HG02938 (cell line): ENCODE results near the gene SH3RF2.
"Not testable (repeated sequence)": the region's sequence is repeated elsewhere in the genome, so short reads cannot be mapped to it uniquely, and the experiment has no call there.

Experiments used
- ATAC-seq: cut with Tn5 transposase; IDR thresholded peaks from one replicate; pipeline ENCODE4 v1.9.1; 2021; ENCODE audit warnings: mild to moderate bottlenecking, moderate library complexity; ENCODE audit not compliant: unreplicated experiment

Gene SH3RF2

DNA sequence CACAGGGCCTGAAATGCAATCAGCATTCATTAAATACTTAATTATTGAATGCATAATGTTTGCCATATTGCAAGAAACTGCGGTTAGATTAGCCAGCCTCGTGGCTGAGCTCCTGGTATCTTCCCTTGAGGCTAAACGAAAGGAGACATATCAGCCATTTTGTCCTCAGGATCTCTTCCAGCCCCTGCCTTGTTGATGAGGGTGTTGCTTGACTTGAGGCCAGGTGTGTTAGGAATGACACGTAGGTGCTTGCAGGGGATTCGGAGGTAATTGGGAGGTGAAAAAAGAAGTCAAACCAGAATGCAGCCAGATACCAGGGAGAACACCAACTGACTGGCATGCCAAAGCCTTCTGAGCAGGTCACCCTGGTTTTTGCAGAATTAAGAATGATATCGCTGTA lies 12.5 kb downstream of the SH3RF2 start:
- no peak for ATAC-seq

DNA sequence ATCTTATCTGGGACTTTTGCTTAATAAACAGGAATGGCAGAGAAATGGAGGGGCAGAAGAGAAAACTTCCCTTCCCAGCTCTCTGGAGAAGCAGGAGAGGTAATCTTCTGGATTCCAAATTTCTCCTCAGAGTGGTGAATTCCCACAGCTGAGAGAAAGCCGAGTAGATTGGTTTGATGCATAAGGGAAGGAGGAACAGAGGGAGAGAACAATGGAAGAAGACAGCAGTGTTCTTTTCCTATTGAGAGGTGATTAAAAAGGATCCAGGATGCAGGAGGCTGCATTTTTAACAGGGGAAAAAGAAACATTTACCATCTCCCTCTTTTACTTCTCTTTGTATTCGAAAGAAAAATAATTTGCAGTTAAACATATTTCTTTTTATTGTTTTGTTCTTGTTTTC lies 13.1 kb downstream of the SH3RF2 start:
- ATAC-seq: no peak

DNA sequence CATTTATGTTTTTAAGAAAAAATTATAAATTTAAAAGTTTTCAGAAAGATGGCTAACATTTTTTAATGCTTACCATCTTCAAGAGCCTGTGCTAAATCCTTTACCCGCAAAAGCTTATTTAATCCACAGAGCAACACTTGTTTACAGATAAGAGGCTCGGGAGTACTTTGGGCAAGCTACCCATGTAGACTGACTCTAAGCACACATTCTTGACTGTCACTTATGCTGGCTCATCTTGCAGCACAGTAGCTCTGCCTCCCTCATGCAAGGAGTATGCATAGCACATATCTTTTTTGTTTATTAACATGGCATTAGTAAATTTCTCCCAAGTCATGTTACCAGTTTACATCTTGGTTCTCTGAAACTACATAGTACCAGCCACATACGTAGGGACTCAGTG lies 14.7 kb downstream of the SH3RF2 start:
- ATAC-seq: no peak

DNA sequence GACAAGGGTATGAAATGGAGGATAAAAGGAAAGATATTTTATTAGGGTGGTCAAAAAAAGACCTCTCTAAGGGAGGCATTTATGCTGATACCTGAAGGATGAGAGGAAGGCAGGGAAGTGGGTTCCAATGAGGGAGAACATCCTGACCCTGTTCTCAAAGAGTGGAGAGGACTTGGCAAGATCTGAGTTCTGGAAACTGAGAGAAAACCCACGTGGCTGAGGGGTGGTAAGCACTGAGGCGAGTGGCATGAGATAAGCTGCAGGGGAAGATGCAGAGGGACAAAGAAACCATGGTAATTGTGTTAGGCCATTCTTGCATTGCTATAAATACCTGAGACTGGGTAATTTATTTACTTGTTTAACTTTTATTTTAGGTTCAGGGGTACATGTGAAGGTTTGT lies 16.8 kb downstream of the SH3RF2 start:
- ATAC-seq: no peak

DNA sequence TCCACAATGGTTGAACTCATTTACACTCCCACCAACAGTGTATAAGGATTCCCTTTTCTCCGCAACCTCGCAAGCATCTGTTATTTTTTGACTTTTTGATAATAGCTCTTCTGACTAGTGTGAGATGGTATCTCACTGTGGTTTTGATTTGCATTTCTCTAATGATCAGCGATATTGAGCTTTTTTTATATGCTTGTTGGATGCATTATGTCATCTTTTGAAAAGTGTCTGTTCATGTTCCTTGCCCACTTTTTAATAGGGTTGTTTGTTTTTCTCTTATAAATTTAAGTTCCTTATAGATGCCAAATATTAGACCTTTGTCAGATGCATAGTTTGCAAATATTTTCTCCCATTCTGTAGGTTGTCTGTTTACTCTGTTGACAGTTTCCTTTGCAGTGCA lies 17.8 kb downstream of the SH3RF2 start:
- ATAC-seq: not testable (repeated sequence)

DNA sequence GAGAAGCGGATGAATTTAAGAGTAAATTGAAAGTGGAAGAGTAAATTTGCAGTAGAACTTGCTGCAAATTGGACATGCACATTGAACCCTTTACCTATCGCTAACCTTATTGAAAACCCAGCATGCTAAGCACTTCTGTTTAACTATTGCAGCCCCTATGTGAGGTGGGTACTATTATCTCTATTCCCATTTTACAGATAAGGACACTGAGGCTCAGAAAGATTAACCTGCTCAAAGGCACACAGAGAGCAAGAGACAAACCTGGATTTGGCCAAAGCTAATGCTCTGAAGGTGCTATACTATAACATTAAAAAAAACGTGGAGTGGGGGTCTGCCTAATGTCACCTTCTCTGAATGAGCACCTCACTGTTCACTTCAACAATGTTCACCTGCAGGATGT lies 21.0 kb downstream of the SH3RF2 start:
- no peak for ATAC-seq

DNA sequence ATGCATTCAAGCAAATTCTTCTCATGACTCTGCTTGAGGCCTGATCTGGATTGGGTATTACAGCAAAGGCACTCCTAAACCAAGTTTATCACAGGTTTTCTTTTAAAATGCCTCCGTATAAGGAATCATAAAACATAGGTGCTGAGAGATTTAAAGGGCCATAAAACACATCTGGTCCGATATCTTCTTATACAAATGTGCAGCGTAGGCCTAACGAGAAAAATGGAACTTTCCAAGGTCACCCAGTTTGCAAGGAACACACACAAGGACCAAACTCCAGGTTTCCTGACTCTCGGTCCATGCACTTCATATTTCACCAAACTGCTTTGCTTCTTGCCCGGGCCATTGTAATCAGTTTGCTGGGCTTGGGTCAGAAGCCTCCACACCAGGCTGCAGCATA lies 22.1 kb downstream of the SH3RF2 start:
- no peak for ATAC-seq

DNA sequence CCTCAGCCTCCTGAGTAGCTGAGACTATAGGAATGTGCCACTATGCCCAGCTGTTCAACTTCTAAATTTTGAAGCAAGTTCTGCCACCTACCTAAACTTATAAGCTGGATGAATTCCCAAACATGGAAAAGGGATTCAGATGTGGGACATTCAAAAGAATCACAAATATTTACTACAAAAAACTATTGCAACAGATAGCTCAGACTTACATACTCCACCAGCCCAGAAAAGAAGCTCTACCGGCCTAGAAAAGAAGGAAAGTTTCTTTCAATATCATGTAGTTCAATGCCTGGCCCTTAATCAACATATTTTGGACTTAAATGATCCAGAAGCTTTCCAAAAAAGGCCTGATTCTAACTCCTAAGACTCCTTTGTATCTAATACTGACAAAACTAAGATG lies 23.8 kb downstream of the SH3RF2 start:
- no peak for ATAC-seq

DNA sequence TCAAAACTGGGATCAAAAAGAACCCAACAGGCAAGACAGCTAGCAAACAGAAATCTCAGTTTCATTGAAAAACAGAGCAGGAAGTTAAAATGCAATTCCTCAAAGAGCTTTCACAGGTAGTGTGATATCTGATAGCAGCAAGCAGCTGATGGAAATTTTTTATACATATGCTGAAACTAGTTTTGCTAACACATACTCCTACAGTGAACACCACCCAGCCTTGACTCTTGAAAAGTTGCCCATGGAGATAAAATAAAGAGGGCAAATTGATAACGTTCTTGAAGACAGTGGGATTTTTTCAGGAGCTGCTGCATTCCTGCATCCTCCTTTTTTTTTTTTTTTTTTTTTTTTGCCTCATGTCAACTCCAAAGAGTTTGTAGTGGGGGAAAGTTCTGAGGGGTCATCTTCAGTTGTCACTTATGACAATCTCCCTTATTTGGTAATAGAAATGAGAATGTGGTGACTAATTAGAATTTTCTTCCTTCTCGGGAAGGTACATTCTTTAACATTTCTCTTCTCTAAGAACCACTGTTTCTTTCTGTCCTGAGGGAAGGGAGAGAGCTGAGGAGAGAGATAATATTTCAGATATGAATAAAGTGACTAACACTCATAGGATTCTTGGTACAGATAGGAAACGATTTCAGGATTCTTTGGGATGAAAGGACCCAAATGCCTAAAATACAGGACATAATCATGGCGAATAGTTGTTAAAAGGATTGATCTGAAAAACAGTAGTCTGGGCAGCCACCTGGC lies 24.6 kb downstream of the SH3RF2 start:
- ATAC-seq: no peak

DNA sequence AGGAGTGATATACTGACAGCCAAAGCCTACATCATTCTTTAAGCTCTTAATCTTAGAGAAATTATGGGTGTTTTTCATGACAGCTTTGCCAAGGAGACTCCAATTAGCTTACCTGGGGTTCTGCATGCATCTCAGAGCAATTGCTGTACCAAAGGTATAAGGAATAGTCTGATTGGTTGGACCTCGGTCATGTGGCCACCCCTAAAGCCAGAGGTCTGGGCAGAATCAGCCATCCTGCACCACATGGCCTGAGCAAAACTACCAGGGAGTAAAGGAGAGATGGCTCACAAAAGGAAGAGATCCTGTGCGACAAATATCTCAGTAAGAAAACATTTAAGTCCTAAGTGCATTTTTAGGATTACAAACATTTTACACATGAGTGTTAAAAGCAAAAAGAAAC lies 25.6 kb downstream of the SH3RF2 start:
- no peak for ATAC-seq

DNA sequence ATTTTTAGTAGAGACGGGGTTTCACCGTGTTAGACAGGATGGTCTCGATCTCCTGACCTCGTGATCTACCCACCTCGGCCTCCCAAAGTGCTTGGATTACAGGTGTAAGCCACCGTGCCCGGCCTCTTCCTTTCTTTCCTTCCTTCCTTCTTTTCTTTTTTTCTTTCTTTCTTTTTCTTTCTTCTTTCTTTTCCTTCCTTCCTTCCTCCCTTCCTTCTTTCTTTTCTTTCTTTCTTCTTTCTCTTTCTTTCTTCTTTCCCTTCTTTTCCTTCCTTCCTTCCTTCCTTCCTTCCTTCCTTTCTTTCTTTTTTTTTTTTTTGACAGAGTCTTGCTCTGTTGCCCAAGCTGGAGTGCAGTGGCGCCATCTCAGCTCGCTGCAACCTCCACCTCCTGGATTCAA lies 27.6 kb downstream of the SH3RF2 start:
- ATAC-seq: not testable (repeated sequence)

DNA sequence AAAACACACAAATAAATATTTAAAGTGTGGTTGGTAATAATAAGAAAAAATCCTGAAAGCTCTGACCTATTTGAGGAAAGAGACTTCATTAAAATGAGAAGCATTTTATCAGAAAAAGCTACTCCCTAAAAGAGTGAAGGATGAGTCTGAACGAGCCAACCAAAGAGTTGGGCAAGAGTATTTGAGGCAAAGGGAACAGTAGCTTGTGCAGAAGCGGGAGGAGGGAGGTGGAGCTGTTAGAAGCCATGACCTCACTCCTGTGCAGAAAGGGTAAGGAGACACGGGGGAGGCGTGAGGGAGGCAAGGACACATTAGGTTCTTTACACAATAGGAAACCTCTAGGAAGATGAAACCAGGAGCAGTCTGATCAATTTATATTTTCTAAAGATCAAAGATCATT lies 29.4 kb downstream of the SH3RF2 start:
- ATAC-seq: no peak

DNA sequence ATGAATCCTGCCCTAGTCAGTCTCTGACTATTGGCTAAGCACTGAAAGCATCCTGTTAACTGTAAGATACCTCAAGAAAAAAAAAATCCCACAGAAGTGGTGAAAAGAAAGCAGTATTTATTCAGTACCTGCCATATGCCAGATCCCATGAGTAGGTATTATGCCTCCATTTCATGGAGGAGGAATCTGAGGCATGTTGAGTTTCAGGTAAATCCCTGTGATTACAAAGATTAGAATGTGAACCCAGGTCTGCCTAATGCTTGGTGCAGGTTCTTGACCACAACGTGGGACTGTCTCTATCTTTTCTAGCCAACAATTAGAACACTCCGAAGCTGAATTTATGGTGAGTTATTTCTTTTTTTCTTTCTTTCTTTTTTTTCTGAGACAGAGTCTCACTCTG lies 30.9 kb downstream of the SH3RF2 start:
- ATAC-seq: no peak

DNA sequence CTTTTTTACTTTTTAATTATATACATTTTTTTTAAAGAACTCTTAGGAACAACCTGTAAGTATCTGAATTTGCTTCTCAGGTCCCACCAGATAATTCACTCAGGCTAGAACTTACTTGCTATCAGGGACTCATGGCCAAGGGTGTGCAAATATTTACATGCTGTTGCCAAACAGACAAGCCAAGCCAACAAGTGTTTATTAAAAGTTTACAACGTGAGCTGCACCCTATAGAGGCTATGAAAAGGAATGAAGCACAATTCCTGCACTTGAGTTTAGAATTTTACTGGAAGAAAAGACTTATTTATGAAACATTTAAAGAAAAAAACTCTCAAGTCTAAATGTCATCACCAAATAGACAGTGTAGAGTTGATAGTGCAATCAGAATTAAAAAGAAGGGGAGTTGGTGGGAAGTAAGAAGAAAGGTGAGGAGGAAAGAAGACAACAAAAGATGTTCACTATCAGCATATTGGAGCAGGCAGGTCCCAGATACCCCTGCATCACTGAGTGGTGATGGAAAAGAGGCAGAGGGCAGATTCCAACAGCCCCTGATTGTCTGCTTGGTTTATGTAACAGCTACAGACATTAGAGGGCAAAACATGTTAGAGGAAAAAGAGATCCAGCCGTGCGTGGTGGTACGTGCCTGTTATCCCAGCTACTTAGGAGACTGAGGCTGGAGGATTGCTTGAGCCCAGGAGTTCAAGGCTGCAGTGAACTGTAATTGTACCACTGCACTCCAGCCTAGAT lies 32.8 kb downstream of the SH3RF2 start:
- no peak for ATAC-seq

DNA sequence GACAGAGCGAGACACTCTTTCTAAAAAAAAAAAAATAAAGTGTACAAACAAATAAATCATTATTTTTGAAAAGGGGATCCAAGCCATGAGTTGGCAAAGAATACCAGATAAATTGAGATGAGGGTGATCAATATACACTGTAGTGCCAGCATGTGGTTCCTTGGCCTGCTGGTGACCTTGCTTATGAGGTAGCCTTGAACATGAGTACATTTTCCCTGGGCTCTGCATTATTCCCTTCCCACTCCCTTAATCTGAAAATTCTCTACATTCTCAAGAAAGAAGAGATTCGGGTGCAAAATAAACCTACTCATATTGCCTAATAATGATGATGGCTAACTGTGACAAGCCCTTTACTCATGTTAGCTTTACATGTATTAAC lies 33.3 kb downstream of the SH3RF2 start:
- no peak for ATAC-seq

DNA sequence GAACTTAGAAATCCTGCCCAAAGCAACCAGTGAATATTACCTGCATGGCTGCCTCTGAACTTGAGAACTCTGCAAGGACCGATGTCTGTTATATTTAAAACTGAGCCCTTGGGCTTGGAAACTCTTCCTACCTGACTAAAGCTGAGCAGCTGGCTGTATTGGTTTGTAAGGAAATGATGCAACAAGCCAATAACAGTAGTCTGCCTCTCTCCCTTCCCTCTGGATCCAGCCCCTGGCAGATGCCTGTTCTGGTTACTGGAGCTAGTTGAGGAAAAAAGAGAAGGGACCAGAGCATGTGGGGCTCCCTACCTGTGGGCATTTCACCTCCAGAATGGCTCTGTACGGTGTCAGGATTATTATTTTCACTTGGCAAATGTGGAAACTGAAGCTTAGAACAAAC lies 34.7 kb downstream of the SH3RF2 start:
- no peak for ATAC-seq

DNA sequence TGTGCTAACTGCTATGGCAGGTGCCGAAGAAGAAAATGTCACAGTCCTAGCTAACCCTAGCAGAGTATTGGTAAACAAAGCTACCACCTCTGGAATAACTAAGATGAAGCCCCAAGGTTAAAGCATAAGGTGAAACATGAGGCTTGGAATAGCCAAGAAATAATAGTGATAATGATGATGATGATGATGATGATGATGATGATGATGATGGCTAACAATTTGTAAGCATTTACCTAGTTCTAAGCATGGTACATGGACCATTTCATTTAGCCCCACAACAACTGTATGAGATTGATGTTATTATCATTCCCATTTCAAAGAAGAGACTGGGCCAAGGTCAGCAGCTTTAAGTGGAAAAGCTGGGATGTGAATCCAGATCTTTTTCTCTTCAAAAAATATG lies 35.3 kb downstream of the SH3RF2 start:
- ATAC-seq: no peak

DNA sequence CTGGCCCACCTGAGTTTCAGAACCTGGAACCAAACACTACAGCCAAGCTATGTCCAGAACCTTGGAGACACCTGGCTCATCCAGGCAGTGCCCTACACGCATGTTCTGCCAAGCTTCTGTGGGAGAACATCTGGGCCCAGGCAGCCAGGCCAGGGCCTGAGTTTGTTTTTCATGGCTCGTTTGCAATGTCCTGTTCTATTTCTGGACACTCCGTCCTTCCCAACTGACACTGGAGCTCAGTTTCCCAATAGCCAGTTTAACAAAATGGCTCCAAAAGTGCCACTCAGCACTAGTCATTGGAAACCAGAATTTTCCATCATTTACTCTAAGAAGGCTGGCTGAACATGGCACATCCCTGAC lies 38.6 kb downstream of the SH3RF2 start:
- ATAC-seq: no peak

DNA sequence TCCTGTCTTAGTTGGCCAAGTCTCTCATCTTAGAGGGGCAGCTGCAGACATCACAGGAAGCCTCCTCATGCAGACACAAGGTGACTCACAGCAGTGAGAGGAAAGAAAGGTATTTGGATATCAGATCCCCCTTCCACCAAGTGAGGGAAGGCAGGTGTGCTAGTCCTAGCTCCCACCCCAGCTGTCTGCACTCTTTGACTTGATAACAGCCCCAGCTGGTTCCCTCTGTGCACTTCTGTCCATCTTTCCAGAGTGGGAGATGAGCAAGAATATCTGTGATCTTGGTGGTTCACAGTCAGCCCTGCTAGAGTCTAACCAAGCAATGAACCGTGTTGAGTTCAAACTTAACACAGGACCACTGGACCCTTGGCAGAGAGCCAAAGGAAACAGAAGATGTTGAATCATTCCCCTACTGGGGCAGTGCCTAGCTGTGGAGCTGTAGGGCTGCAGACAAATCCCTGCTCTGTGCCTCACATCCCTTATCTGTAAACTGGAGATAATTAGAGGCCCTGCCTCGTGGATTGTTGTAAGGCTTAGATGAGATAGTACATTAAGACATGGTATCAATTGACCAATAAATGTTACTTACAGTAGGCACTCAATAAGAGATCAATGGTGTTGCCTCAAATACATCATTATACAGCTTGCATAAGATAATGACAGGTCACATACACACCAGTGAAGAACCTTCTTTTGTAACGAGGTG lies 39.1 kb downstream of the SH3RF2 start:
- peak; percentile 30 for ATAC-seq

DNA sequence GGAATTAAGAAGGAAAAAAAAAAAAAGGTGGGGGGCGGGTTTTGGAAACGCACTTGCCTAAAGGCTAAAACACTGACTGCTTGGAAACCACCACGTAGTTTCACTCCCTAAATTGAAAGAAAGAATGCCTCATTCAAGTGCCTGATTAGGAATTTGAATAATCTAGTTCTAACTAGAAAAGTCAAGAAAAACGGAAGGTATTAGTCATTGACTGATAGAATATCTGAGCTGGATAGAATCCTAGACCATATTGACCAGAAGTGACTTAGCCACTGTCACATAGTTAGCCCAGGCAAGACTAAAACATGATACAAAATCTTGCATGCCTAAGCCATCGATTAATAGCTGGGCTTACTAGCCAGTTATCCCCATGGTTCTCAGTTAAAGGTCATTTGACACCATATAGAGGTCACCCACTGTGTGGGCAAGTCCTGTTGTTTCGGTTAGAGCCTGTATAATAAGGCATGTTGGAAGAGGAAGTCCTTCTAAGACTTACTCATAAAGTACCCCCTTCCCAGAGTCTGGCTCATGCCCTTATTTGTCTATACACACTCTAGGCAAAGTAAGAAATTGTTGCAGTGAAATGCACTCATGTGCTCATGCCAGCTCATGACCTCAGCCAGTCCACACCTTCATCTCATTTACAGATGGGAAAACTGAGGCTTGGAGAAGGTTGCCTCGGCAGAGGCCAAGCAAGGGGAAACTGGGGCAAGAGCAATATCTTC lies 40.2 kb downstream of the SH3RF2 start:
- ATAC-seq: peak; percentile 91

DNA sequence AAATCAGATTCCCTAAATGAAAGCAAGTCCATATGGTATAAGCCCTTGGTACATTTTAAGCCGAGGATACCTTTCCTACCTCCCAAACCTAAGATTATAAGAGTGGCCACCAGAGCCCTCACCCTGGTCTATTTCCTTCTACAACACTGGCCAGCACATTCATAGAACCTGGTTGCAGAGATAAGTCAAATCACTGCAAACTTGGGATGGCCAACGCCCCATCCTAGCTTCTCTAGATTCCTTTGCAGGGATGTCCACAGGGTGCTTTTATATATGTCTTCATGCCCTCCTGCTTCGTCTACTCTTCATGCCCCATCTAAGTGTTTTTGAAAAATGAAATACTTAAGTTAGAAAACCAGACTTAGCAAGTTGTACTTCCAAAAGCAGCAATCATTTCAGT lies 41.8 kb downstream of the SH3RF2 start:
- ATAC-seq: no peak
